ENCODE measurements around the gene RASSF5. TPM values are rescaled to one million over a fixed set of nuclear protein-coding genes. Genes with fewer than 3 reads are reported as not detected.
A peak's percentile ranks its signal among the peaks of the same experiment; 100 is the strongest.

RASSF5 gene
- total RNA-seq, 2 donors from 2014 or later = 9.9 to 17.5 TPM

DNA sequence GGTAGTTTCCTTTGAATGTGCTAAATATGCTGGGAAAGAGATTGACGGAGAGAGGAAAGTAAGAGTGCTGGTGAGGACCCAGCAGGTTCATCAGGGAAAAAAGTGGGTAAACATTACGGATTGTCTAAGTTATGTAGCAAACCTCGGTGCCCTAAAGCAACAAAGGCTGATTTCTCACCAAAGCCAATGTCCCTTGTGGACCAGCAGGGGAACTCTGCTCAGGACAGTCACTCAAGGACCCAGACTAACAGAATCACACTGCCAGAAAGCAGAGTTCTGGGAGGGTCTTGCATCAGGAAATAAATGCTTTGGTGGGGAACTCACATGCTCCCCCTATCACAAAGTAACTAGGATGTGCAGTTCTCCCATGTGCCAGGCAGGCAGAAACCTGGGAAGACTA, 38.8 kb upstream of the RASSF5 start:
- TF ChIP-seq, protein P1, sequence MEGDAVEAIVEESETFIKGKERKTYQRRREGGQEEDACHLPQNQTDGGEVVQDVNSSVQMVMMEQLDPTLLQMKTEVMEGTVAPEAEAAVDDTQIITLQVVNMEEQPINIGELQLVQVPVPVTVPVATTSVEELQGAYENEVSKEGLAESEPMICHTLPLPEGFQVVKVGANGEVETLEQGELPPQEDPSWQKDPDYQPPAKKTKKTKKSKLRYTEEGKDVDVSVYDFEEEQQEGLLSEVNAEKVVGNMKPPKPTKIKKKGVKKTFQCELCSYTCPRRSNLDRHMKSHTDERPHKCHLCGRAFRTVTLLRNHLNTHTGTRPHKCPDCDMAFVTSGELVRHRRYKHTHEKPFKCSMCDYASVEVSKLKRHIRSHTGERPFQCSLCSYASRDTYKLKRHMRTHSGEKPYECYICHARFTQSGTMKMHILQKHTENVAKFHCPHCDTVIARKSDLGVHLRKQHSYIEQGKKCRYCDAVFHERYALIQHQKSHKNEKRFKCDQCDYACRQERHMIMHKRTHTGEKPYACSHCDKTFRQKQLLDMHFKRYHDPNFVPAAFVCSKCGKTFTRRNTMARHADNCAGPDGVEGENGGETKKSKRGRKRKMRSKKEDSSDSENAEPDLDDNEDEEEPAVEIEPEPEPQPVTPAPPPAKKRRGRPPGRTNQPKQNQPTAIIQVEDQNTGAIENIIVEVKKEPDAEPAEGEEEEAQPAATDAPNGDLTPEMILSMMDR (IDR thresholded peaks at IDR 0.05) = no peak
- Histone ChIP-seq H3K9me3 (no peaks in the 10 kb centered on the region), H3K27me3 (no peaks in the 10 kb centered on the region), H3K27ac (no peak overlapping the region), H3K36me3 (no peaks in the 10 kb centered on the region), H3K4me1 (peaks cover 0 to 34% of the 10 kb centered on the region in 2 donors), H3K4me3 (no peak overlapping the region)
- no peak for DNase-seq (ENCODE audit: low spot score)

DNA sequence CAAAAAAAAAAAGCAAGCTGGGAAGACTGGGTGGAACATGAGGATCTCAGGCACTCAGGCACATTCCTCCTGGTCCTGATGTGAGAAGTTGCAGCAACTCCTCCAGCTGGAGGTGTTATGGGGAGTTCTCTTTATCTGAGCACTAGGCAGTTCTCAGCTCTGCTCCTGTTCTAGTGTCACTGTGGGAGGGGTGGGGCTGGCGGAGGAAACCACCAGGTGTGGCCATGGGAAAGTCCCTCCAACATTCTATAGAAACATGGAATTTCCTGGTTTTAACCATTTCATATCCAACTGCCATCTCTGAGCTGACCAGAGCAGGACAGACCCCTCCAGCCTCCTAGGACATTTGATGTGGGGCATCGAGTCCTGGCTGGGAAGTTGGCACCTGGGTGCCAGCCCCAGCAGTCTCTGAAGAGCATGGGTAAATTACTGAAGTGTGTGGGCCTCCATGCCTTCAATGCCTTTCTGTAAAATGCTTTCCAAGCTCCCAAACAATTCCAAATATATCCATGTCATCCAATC, 37.9 kb upstream of the RASSF5 start:
- no peaks in the 10 kb centered on the region for H3K27me3 ChIP-seq
- H3K4me3 ChIP-seq = no peak overlapping the region
- no peaks in the 10 kb centered on the region for H3K9me3 ChIP-seq
- TF ChIP-seq, protein P1 (IDR thresholded peaks at IDR 0.05) = no peak
- DNase-seq (ENCODE audit: low spot score) = no peak
- H3K4me1 ChIP-seq = peaks cover 0 to 33% of the 10 kb centered on the region in 2 donors
- H3K36me3 ChIP-seq = no peaks in the 10 kb centered on the region
- H3K27ac ChIP-seq = no peak overlapping the region

DNA sequence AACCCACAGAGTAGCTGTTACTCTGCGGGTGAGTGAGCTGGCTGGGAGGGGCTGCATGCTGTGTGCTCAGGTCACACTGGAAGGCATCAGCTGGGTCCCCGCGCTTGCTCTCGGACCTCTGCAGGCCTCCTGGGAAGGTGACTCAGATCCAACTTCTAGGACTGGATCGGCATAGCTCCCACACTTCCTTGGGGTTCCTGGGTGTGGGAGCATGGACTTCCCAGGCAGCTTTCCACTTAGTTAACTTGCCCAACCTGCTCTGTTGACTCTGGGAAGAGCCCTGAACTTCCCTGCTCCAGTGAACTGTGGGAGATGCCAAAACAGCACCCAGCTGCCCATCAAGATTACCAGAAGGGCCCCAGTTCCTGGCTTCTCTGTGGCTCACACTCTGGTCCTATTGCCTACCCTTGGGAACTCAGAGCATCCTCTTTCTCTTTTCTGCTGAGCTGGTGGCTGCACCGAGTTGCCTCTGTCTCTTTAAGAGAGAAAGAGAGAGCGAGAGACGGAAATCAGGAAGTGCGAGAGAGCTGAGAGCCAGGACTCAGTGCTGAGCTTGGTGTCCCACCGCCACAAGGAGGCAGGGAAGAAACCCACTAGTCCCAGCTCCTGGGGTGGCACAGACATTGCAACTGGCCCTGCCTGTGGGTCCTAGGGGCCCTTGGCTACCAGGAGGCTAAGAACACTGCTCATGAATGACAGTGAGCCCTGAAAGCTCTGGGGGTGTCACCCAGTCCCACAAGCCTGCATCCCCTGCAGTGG, 37.2 kb upstream of the RASSF5 start, which contains the start of gene IKBKE:
IKBKE (plus strand) TSS at position 544 of the 759 bp plus-strand sequence. CDS start 2,752 bp downstream, outside the sequence.
- H3K36me3 ChIP-seq = no peaks in the 10 kb centered on the region
- peaks cover 0 to 27% of the 10 kb centered on the region in 2 donors for H3K4me1 ChIP-seq
- TF ChIP-seq, protein P1 (IDR thresholded peaks at IDR 0.05) = peak; percentile 21 to 44
- DNase-seq (ENCODE audit: low spot score) = peak; percentile 77
- H3K27me3 ChIP-seq = no peaks in the 10 kb centered on the region
- peak within 1 kb of the TSS; percentile 6 to 60 for H3K27ac ChIP-seq
- peak within 1 kb of the TSS; percentile 48 to 62 for H3K4me3 ChIP-seq
- H3K9me3 ChIP-seq = no peaks in the 10 kb centered on the region

DNA sequence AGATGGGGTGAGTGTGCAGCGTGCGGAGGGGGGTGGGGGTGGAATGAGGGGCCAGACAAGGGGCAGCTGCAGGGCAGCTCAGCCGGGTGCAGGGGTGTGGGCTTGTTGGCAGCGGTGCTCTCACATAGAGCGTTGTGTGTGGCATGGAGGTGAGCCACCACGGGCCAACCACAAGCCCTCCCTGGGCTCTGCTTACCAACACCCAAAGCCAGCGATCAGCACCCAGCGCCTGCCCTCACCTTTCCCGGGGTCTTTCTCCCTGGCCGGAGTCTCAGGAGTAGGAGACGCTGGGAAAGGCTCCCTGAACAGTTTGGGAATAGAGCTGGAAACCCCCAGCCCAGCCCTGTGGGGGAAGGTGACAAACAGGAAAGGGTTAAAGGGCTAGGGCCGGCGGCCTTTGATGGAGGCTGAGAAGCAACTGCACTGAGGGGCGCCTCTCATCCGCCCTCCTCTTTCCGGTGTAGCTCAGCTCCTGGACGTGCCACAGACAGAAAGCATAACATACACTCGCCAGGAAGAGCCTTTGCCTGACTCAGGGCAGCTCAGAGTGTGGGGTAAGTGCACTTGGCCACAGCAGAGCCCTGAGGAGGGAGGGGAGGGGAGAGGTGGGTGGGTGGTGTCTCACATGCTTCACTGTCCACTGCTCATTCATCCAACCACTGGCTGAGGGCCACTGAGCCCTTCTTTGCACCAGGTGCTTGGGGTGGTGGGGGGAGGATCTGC, 36.5 kb upstream of the RASSF5 start:
- H3K4me1 ChIP-seq = peaks cover 0 to 26% of the 10 kb centered on the region in 2 donors
- H3K27me3 ChIP-seq = no peaks in the 10 kb centered on the region
- TF ChIP-seq, protein P1 (IDR thresholded peaks at IDR 0.05) = peak in 1 of 2 donors; percentile 0
- no peaks in the 10 kb centered on the region for H3K36me3 ChIP-seq
- peak; percentile 70 for DNase-seq (ENCODE audit: low spot score)
- H3K4me3 ChIP-seq = peak overlapping the region; percentile 48 to 62
- peak overlapping the region; percentile 6 to 60 for H3K27ac ChIP-seq
- no peaks in the 10 kb centered on the region for H3K9me3 ChIP-seq

DNA sequence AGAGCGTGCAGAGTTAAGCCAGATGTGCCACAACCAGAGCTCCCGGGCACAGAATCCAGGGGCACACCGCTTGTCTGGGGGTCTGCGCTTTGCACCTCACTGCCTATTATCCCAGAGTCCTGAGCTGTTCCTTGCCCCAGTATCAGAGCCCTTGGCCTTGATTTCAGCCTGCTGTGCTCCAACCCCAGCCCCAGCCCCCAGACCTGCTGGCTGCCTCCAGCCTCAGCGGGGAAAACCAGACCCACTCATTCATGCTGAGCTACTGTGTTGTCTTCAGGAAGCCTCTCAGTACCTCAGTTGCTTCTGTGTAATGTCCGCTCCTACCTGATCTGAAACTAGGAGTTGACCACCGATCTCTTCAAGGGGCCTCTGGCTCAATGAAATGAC, 35.9 kb upstream of the RASSF5 start:
- no peak for DNase-seq (ENCODE audit: low spot score)
- H3K4me1 ChIP-seq = peaks cover 0 to 26% of the 10 kb centered on the region in 2 donors
- TF ChIP-seq, protein P1 (IDR thresholded peaks at IDR 0.05) = no peak
- H3K27me3 ChIP-seq = no peaks in the 10 kb centered on the region
- H3K9me3 ChIP-seq = no peaks in the 10 kb centered on the region
- no peak overlapping the region for H3K27ac ChIP-seq
- peak overlapping the region in 1 of 2 donors; percentile 62 for H3K4me3 ChIP-seq
- no peaks in the 10 kb centered on the region for H3K36me3 ChIP-seq

All from right atrium auricular region (tissue), 2 donors.